OCI-LY7 (cell line): ENCODE data around the gene RNF169. TPM values are rescaled to one million over a fixed set of nuclear protein-coding genes. Genes with fewer than 3 reads are reported as not detected.

Experiments
- BruUV-seq: library from RNA; stranded (reverse); fragments of 400-500 nt; replicated peaks from 2 replicates; lab custom pipeline; 2021; lab: Mats Ljungman, UMichigan
- CTCF ChIA-PET: fragments of 300-600 bp; sonication (Branson Sonifier 250); formaldehyde crosslinking; loops from one replicate; lab custom pipeline; 2022; ENCODE audit warnings: antibody characterized with exemption; ENCODE audit not compliant: unreplicated experiment; lab: Charles Lee
- POLR2A ChIA-PET: fragments of 300-600 bp; sonication (Branson Sonifier 250); formaldehyde crosslinking; loops from one replicate; lab custom pipeline; 2022; ENCODE audit warnings: antibody characterized with exemption; lab: Charles Lee
- DNase-seq: peaks from one replicate; pipeline ENCODE4 v3.0.0-alpha.2; 2015; ENCODE audit warnings: low spot score
- H2AFZ ChIP-seq: fragments of 200-600 bp; sonication (generic), shearing (Covaris generic); 2 replicates; pipeline ENCODE4 v1.6.1; 2014; ENCODE audit warnings: mild to moderate bottlenecking, antibody characterized with exemption, low read length, moderate library complexity
- H3K27ac ChIP-seq: fragments of 200-600 bp; sonication (generic); 2 replicates; pipeline ENCODE4 v1.5.1; 2014; ENCODE audit warnings: mixed run types, low read depth, mild to moderate bottlenecking, moderate library complexity, low read length, inconsistent platforms; ENCODE audit not compliant: poor library complexity, severe bottlenecking
- H3K36me3 ChIP-seq: fragments of 200-600 bp; sonication (generic); 2 replicates; pipeline ENCODE4 v1.6.1; 2014; ENCODE audit warnings: mild to moderate bottlenecking, antibody characterized with exemption, low read length, moderate library complexity, mixed read lengths; ENCODE audit not compliant: insufficient read depth
- H3K4me1 ChIP-seq: fragments of 200-600 bp; sonication (generic); 2 replicates; pipeline ENCODE4 v1.5.1; 2014; ENCODE audit warnings: mild to moderate bottlenecking, low read length; ENCODE audit not compliant: insufficient read depth, poor library complexity, severe bottlenecking
- H3K4me2 ChIP-seq: fragments of 200-600 bp; sonication (generic); 2 replicates; pipeline ENCODE4 v1.6.1; 2014; ENCODE audit warnings: mild to moderate bottlenecking, low read length
- H3K4me3 ChIP-seq: fragments of 200-600 bp; sonication (generic); 2 replicates; pipeline ENCODE4 v1.5.1; 2014; ENCODE audit warnings: mild to moderate bottlenecking, low read depth, low read length; ENCODE audit not compliant: poor library complexity, severe bottlenecking
- H3K79me2 ChIP-seq: fragments of 200-600 bp; sonication (generic); 2 replicates; pipeline ENCODE4 v1.6.1; 2016; ENCODE audit warnings: low read depth, mild to moderate bottlenecking, low read length, moderate library complexity, mixed read lengths; ENCODE audit not compliant: insufficient read depth
- H3K9me2 ChIP-seq: fragments of 200-600 bp; sonication (generic); 2 replicates; pipeline ENCODE4 v1.6.1; 2016; ENCODE audit warnings: mild to moderate bottlenecking, low read length, mixed read lengths; ENCODE audit not compliant: insufficient read depth
- H3K9me3 ChIP-seq: fragments of 200-600 bp; sonication (generic); 2 replicates; pipeline ENCODE4 v1.6.1; 2014; ENCODE audit warnings: mild to moderate bottlenecking, mixed run types, low read length, mixed read lengths
- H4K20me1 ChIP-seq: fragments of 200-600 bp; sonication (generic); 2 replicates; pipeline ENCODE4 v1.6.1; 2014; ENCODE audit warnings: mild to moderate bottlenecking, antibody characterized with exemption, low read length, moderate library complexity, mixed read lengths; ENCODE audit not compliant: insufficient read depth
- EZH2phosphoT487 ChIP-seq: fragments of 200-600 bp; sonication (generic); IDR thresholded peaks from 2 replicates; pipeline ENCODE4 v1.6.1; 2018; ENCODE audit warnings: low read depth, borderline replicate concordance, mild to moderate bottlenecking, mixed run types, antibody characterized with exemption, low read length, moderate library complexity, mixed read lengths
- intact Hi-C: fragments of 100-400 bp; cut with micrococcal nuclease; formaldehyde crosslinking; loops from one replicate; pipeline ENCODE4 v1.10.0; 2022; ENCODE audit not compliant: unreplicated experiment
- total RNA-seq, 2 experiments: library from RNA; depleted of rRNA in 1 of 2; stranded (reverse); fragments of >200 nt in 1 of 2; shearing (Covaris generic) in 1 of 2; gene quantifications; 2 replicates each; pipeline ENCODE4 v1.2.3, GENCODE V29; 2014 to 2022
- TF ChIP-seq, protein P1 (sequence below): fragments of 200-600 bp; sonication (generic); conservative IDR thresholded peaks from 2 replicates; pipeline ENCODE4 v1.5.1; 2014; ENCODE audit warnings: mild to moderate bottlenecking, antibody characterized with exemption, low read length, moderate library complexity, mixed read lengths

The RNF169 gene
- total RNA-seq, 2 experiments from 2014 or later = 16.4 to 18.0 TPM

DNA sequence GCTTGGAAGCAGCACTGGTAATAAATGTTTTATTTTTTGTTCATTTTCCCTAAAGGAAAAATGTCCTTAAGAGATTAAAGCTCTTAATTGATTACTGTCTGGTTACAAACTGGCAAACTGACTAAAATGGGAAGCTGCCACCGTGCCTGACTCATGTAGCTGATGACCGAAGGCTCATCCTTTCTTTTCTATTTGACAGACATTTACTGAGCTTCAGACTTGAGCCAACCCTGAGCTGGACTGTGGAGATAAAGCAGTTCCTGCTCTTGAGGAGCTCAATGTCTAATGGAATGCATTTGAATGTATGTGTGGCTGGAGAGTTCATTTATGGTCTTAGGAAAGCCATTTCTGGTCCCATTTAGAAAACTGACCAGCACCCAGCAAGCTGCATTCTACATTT, 91.3 kb downstream of the RNF169 start:
- Histone ChIP-seq H3K27ac (no peak overlapping the region), H3K79me2 (no peaks in the 10 kb centered on the region), H3K4me2 (no peak overlapping the region), H3K4me3 (no peak overlapping the region), H2AFZ (no peak overlapping the region), H3K36me3 (peaks cover 88% of the 10 kb centered on the region), H3K9me3 (no peaks in the 10 kb centered on the region), H3K4me1 (no peaks in the 10 kb centered on the region), H4K20me1 (no peaks in the 10 kb centered on the region), H3K9me2 (no peaks in the 10 kb centered on the region)
- ChIA-PET POLR2A (interaction anchor here (0.6 to 1.1 kb wide), 3 partner anchors 11 to 324 kb away, joined by 3 read pairs; no protein-coding TSS in a partner anchor), CTCF (interaction anchor here (0.6 kb wide), 1 partner anchor 29 kb away, joined by 3 read pairs; no protein-coding TSS in a partner anchor)
- intact Hi-C loops = no loop called here
- no TSS peak for BruUV-seq
- no peak for DNase-seq
- TF ChIP-seq, protein P1, sequence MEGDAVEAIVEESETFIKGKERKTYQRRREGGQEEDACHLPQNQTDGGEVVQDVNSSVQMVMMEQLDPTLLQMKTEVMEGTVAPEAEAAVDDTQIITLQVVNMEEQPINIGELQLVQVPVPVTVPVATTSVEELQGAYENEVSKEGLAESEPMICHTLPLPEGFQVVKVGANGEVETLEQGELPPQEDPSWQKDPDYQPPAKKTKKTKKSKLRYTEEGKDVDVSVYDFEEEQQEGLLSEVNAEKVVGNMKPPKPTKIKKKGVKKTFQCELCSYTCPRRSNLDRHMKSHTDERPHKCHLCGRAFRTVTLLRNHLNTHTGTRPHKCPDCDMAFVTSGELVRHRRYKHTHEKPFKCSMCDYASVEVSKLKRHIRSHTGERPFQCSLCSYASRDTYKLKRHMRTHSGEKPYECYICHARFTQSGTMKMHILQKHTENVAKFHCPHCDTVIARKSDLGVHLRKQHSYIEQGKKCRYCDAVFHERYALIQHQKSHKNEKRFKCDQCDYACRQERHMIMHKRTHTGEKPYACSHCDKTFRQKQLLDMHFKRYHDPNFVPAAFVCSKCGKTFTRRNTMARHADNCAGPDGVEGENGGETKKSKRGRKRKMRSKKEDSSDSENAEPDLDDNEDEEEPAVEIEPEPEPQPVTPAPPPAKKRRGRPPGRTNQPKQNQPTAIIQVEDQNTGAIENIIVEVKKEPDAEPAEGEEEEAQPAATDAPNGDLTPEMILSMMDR = no peak
- no peak for TF ChIP-seq EZH2phosphoT487

DNA sequence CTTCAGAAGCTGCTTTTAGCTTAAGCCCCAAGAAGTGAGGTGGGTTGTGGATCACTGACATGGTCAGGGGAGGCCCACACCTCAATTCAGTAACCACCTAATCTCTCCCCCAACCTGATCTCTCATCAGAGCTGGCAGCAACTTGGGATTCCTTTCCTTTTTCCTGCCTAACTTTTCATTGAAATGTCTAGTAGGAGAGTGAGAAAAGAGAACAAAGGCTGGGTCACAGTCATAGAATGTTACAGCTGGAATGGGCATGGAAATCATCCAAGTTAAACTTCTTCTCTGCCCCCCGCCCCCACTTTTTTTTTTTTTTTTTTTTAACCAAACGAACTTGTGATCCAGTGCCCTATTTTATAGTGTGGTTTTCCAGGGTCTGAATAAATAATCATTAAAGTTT, 91.8 kb downstream of the RNF169 start:
- no peaks in the 10 kb centered on the region for H3K9me2 ChIP-seq
- no peaks in the 10 kb centered on the region for H3K79me2 ChIP-seq
- H3K4me3 ChIP-seq = no peak overlapping the region
- H3K4me1 ChIP-seq = no peaks in the 10 kb centered on the region
- H3K36me3 ChIP-seq = peaks cover 88% of the 10 kb centered on the region
- ChIA-PET POLR2A (interaction anchor here (0.6 to 1.1 kb wide), 2 partner anchors 11 to 324 kb away, joined by 3 read pairs; no protein-coding TSS in a partner anchor), CTCF (interaction anchor here (0.6 kb wide), 1 partner anchor 29 kb away, joined by 3 read pairs; no protein-coding TSS in a partner anchor)
- intact Hi-C loops = no loop called here
- H4K20me1 ChIP-seq = no peaks in the 10 kb centered on the region
- TF ChIP-seq, protein P1 = no peak
- no peak for TF ChIP-seq EZH2phosphoT487
- no peak overlapping the region for H3K4me2 ChIP-seq
- H3K27ac ChIP-seq = no peak overlapping the region
- H2AFZ ChIP-seq = no peak overlapping the region
- no peaks in the 10 kb centered on the region for H3K9me3 ChIP-seq
- DNase-seq = no peak
- BruUV-seq = no TSS peak

DNA sequence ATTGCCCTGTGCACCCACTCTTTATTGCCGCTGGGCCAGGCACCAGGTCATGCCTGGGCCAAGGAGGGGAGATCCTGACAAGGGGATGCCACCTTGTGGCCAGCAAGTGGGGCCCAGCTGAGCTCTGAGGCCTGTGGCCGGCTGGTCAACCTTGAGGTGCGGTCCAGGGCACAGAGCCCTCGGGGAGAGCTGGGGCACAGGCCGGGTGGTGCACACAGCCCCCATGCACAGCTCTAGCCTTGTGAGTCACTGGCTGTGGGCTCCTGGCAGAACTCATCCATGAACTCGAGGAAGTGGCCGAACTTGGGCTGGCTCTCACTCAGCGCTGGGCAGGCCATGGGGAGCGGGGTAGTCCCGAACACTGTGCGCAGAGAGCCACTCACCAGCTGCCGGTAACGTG, 94.3 kb downstream of the RNF169 start:
- Histone ChIP-seq H3K9me3 (no peaks in the 10 kb centered on the region), H3K4me1 (no peaks in the 10 kb centered on the region), H4K20me1 (no peaks in the 10 kb centered on the region), H3K27ac (no peak overlapping the region), H3K36me3 (peaks cover 84% of the 10 kb centered on the region), H2AFZ (no peak overlapping the region), H3K4me3 (no peak overlapping the region), H3K79me2 (no peaks in the 10 kb centered on the region), H3K4me2 (no peak overlapping the region), H3K9me2 (no peaks in the 10 kb centered on the region)
- intact Hi-C loops = no loop called here
- CTCF ChIA-PET = no interaction called here
- POLR2A ChIA-PET = no interaction called here
- TF ChIP-seq, protein P1 = no peak
- no TSS peak for BruUV-seq
- DNase-seq = no peak
